Measurements from ENCODE around the gene RUSF1. TPM values are rescaled to one million over a fixed set of nuclear protein-coding genes. Genes with fewer than 3 reads are reported as not detected.

RUSF1 gene
- total and polyA plus RNA-seq, 10 of the 15 experiments (the other 5 are each of a cell fraction or from before 2014, with no cell fraction given), result 0.20 to 46.3 (median 29.7) TPM

- H3K9me3 ChIP-seq (replicated peaks; ENCODE audit: control insufficient read depth, insufficient read depth, low read length), result no peaks in the 10 kb centered on the region
- POLR2A ChIA-PET, result no interaction called here
- CTCF ChIA-PET, result no interaction called here
- no peaks in the 10 kb centered on the region for H4K20me1 ChIP-seq (ENCODE audit: control insufficient read depth, insufficient read depth)
- FAIRE-seq (no peak), ATAC-seq (no peak), DNase-seq (ENCODE audit: low read depth, low spot score) (no peak)
- no peaks in the 10 kb centered on the region for H3K36me3 ChIP-seq (ENCODE audit: control insufficient read depth in 2 of 2, insufficient read depth in 2 of 2, low read length in 1 of 2)
- WGBS (ENCODE audit: insufficient coverage, insufficient replicate concordance, low lambda C conversion rate, missing lambda C conversion rate), result 47% methylated on average over 3 of the region's 3 CpGs
- no peak overlapping the region for H3K4me2 ChIP-seq (ENCODE audit: control insufficient read depth, insufficient read depth)
- no TSS peak for BruUV-seq (replicated peaks)
- SMC1A ChIA-PET (ENCODE audit: uncharacterized antibody, unreplicated experiment), result no interaction called here
- H3K27ac ChIP-seq (ENCODE audit: control insufficient read depth, insufficient read depth), result no peak overlapping the region
- in situ Hi-C loops (cut with MboI) (no loop called here), intact Hi-C loops (cut with micrococcal nuclease; ENCODE audit: unreplicated experiment) (no loop called here)
- peaks cover 0 to 6% of the 10 kb centered on the region in 2 experiments; a peak in 3 of 4 replicates for H3K27me3 ChIP-seq (replicated peaks in 1 of 2; ENCODE audit: control insufficient read depth in 2 of 2, insufficient read depth in 2 of 2, low read length in 1 of 2)
- peaks cover 7% of the 10 kb centered on the region; the same call in 1 of the 2 replicates for H3K4me1 ChIP-seq (ENCODE audit: control insufficient read depth, insufficient read depth, low read length)
- H3K79me2 ChIP-seq (ENCODE audit: control insufficient read depth, insufficient read depth, low read length), result no peaks in the 10 kb centered on the region
- H3K4me3 ChIP-seq, result no peak overlapping the region
- no peak overlapping the region for H2AFZ ChIP-seq (ENCODE audit: control insufficient read depth, low read depth, low read length)
- no peak overlapping the region for H3K9ac ChIP-seq (ENCODE audit: control insufficient read depth, insufficient read depth, low read length)
- RAD21 ChIA-PET (ENCODE audit: unreplicated experiment), result no interaction called here
- no peak for TF ChIP-seq FOS (IDR thresholded peaks at IDR 0.05; ENCODE audit: borderline replicate concordance, extremely low read depth, insufficient read length)
- no peak for TF ChIP-seq ZZZ3 (IDR thresholded peaks at IDR 0.05; ENCODE audit: control insufficient read depth, insufficient read length, low read depth)
- no peak for TF ChIP-seq TCF7 (IDR thresholded peaks at IDR 0.05; ENCODE audit: borderline replicate concordance)
- TF ChIP-seq TARDBP (IDR thresholded peaks at IDR 0.05; ENCODE audit: borderline replicate concordance), result no peak
- no peak for TF ChIP-seq CEBPZ (IDR thresholded peaks at IDR 0.05; ENCODE audit: low read depth, low read length)
- TF ChIP-seq CBX3 (IDR thresholded peaks at IDR 0.05; ENCODE audit: borderline replicate concordance, low read depth), result no peak
- TF ChIP-seq ZBTB11 (CRISPR knock-in tag; IDR thresholded peaks at IDR 0.05), result no peak
- TF ChIP-seq POLR2AphosphoS5 (IDR thresholded peaks at IDR 0.05; ENCODE audit: low read length), result no peak
- no peak for TF ChIP-seq BRCA1 (IDR thresholded peaks at IDR 0.05; ENCODE audit: low read depth, low read length)
- TF ChIP-seq KDM1A (IDR thresholded peaks at IDR 0.05; ENCODE audit: borderline replicate concordance), result no peak
- no peak for TF ChIP-seq GABPA (IDR thresholded peaks at IDR 0.05; ENCODE audit: low read depth)
- TF ChIP-seq SP1 (IDR thresholded peaks at IDR 0.05; ENCODE audit: low read depth, low read length), result no peak
- TF ChIP-seq IKZF2 (IDR thresholded peaks at IDR 0.05), result no peak
- TF ChIP-seq ZBTB4 (CRISPR knock-in tag; IDR thresholded peaks at IDR 0.05), result no peak
- no peak for TF ChIP-seq SPI1 (IDR thresholded peaks at IDR 0.05; ENCODE audit: borderline replicate concordance, insufficient read depth, low read depth, low read length)
- TF ChIP-seq CBFB (IDR thresholded peaks at IDR 0.05; ENCODE audit: low read depth), result no peak
Measured at GRCh38 chr16:31478956-31479355, 29.2 kb downstream of the RUSF1 start.

Data from GM12878 (cell line).